HG03575 (cell line): ENCODE results near the gene THTPA.

Source experiments
- ATAC-seq: cut with Tn5 transposase; IDR thresholded peaks from one replicate; pipeline ENCODE4 v1.9.1; 2021; ENCODE audit not compliant: unreplicated experiment, insufficient number of reproducible peaks, low FRiP score; ENCODE audit errors: extremely low read depth

Gene THTPA

DNA sequence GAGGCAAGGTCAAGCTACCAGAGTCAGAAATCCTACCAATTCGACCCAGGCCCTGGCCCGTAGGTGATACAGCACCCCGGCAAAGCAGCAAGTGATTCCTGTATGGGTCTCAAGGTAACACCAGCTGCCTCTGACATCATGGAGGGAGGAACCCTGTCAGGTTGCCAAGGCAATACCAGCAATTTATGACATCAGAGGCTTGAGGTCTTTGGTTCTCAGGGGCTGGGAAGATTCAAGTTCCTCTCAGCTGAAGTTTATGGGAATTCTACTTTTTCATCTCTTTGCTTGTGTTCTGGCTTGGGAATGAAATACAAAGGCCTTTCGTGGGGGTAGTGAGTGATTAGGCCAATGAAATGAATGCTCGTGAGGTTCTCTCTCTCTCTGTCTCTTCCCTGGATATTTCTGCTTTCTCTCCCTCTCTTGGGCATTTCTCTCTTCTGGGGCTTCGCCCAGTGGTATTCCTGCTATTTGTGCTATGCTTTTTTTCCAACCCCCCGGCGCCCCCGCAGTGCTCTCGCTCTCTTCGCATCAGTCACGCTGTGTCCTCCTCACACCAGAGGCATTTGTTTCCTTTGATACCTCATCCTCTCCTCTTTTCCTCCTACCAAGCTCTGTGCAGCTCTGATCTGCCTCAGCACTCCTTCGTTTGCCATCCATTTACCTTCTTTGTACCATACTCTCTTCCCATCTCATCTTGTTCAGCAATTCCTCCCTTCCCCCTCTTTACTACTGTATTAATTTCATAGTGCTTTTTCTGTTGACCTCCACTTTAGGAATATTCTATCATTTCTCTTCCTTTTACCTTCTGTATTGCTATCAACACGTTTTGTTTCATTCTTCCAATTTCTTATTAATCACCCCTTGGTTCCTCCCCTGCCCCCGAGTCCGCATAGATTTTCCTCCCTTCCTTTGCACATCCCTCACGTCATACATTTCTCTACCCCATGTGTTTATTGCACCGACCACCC, 7.4 kb upstream of the THTPA start:
- ATAC-seq: no peak

DNA sequence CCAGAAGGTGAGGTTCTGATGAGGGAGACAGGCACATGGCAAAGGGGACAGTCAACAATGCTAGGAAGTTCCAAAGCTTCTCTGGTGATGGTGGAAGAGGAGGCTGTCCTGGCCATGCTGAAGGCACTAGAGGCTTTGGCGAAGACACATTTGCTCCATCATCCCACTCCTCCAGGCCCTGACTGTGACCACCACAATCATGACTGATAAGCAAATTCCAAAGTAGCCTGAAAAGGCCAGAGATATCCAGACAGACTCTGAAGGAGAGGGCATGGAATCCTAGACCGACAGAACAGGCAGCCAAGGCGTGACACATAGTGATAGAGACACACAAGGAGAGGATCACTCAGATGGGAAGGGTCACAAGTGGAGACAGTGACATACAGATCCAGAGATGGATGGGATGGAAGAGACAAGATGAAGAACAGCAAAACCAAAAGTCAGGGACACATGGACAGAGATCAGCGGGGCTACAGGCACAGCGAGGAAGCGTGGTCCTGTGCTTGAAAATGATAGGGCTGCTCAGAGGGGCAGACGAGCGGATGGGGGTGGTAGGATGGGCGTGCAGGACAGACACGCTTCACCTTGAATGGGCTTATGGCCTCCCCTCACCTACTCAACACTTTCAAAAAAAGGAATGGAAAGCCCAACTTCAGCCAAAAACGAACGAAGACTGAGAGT, 5.8 kb upstream of the THTPA start:
- ATAC-seq: no peak

DNA sequence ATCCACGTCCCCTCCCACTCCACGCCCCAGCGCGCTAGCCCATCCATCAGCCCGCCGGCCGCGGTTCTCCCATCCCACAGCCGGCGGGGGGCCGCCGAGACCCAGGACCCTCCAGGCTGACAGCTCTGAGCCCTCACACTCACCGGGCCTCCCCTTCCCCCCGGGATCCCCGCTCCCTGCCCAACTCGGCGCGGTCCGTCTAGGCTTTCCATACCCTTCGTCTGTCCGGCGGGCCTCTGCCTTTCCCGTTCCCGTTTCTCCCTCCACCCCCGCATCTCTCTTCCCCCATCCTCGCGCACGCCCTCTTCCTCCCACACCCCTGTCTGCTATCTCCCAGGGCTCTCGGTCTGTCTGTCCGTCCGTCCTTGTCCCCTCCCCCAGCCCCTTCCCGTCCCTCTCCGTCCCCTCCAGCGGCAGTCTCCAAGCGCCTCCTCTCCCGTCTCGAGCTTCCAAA, 5.2 kb upstream of the THTPA start:
- no peak for ATAC-seq

DNA sequence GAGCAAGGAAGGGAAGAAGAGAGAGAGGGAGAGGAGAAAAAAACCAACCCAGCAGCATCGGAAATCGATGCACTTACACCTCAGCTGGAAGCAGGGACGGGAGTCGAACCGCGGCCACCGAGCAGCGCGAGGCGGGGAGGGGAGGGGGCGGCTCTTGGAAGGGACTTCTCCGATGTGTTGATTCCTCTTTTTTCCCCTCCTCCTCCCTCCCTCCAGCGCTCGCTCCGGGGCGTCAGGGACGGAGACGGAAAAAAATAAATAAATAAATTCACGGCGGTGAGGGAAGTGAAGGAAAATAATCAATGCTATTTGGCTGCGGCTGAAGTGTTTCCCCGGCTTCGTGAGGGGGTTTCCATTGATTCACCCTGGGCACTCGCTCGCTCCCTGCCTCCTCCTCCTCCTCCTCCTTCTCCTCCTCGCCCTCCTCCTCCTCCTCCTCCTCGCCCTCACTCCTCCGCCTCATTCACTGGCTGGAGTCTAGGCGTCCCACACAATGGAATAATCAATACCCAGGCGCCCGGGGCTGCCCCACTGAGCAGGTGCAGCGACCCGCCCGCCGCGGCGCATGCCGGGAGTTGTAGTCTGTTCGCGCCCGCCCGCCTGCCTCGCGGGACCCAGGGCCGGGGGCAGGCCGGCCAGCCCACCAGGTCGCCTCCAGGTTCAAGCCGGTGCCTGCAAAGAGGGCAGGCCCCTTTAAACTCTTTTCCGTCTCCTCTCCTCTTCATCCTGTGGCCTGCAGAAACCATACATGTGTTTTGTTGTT, 4.6 kb upstream of the THTPA start, which contains the start of gene ZFHX2:
ZFHX2 (minus strand) TSS at position 500 of the 763 bp plus-strand sequence. CDS start 16,440 bp downstream, outside the sequence.
- no peak for ATAC-seq

DNA sequence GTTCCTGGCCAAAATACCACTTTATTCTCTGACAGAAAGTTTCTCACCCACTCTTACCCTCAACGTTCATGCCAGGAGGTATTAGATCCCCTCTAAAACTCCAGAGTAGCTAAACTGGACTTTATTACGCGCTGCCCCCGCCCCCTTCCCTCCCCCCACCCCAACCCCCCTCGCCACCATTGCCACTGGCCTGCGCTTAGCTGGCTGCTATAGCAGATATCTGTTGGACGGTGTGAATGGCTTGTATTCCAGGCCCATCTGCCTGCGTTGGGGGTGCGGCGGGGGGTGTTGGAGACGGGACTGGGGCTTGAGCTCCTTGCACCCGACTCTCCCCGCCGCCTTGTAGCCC, 564 bp upstream of the THTPA start:
- no peak for ATAC-seq

DNA sequence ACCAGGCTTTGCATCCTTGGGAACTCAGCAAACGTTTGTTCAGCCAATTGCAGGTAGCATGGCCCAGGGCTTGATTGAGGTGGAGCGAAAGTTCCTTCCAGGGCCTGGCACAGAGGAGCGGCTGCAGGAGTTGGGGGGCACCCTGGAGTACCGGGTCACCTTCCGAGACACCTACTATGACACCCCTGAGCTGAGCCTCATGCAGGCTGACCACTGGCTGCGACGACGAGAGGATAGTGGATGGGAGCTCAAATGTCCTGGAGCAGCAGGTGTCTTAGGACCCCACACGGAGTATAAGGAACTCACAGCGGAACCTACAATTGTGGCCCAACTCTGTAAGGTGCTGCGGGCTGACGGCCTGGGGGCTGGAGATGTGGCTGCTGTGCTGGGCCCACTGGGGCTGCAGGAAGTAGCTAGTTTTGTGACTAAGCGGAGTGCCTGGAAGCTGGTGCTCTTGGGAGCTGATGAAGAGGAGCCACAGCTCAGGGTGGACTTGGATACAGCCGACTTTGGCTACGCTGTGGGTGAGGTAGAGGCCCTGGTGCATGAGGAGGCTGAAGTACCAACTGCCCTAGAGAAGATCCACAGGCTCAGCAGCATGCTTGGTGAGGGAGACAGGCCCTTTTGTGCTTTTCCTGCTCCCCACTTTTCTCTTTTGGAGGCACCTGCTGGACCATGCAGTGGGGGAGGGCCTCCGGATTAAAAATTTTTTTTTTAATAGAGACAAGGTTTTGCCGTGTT, 799 bp downstream of the THTPA start:
- ATAC-seq: no peak

DNA sequence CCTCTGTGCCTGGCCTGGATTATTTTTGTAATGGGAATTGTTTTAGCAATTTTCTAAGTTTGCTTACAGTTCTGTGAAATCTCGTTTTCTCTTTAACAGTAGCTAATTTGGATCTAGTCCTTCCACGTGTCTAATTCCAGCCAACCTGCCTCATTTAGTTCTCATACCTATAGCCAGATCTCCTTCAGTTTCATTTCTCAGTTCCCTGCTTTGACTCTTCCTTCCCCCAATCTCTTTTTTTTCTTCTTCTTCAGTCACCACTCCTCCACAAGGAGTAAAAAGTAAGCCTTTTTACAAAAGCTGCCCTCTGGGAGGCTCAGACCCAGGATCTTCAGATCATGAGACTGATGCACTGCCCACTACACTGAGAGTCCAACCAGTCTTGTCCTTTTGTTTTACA, 1.4 kb downstream of the THTPA start:
- no peak for ATAC-seq

DNA sequence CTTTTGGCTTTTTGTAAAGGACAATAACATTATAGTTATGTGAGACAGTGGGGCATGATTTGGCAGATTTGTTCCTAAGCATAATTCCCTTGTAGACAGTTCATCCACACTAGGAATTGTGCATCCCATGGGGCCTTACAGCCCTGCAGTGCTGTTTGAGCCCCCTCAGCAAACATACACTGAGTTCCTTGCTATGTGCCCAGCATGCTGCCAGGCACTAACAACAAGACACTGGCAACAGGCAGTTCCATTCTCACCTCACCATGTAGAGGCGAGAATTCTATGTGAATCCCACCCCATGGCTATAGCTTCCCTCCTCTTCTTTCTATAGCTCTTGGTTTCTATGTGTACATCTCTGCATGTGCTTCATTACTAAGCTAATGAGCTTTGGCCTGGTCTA, 1.9 kb downstream of the THTPA start:
- no peak for ATAC-seq

DNA sequence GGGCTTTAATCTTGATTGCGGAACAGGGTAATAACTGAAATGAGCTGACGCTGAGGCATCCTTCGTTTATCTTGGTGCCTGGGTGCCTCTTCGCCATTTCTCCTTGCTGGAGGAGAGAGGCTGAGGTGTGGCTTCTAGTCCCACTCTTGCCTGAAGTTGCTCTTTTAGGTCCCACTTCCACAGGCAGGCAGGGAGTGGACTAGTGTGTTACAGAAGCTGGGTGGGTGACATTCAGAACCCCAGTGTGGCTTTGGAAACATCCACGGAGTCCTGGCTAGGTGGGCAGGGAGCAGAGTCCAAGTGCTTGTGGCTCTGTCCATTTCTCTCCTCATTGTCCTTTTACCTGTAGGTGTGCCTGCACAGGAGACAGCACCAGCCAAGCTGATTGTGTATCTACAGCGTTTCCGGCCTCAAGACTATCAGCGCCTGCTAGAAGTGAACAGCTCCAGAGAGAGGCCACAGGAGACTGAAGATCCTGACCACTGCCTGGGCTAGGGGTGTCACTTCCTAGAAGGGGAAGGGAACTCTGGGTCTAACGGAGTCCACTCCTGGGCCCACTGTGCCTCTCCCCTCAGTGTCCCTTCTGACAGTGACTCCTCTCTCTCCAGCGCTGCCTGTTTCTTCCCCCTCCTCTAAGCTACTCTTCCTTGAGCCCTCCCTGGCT, 2.4 kb downstream of the THTPA start:
- ATAC-seq: no peak

DNA sequence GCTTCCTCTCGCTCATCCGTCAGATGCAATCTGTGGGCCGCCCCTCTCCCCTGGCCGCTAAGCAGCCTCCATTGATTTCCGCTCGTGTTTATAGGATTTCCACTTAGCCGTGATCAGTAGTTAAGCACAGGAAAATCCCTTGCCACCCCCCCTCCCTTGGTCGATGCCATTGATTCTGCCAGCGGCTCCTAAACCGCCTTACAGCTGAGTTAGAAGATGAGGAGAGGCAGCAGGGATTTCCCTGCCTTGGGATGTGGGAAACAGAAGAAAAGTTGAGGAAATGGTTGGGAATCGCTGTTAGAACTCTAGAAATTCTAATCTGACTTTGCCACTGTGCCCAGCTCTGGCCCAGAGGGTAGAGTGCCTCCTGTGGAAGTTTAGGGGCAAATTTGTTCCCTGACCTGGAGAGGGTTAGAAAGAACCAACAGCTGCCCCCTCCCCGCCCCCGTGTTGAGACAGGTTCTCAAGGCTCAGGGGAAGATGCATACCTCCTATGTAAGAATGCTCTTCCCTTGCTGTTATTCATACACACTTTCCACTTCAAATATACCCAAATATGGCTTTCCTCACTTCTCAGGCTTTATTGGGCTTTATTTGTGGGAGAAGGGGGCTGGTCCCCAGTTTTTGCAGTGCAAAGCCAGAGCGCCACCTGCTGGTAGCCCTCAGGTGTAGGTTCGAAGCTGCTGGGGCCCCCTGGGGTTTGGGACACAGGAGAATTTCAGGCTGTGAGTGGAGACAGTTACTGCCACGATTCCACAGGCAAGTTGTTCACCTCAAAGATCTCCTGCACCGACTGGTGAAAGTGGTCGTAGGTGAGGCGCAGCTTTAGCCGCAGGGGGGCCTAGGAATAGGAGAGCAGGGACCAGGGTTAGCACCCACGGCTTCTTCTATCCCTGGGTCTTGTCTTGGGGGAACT, 3.2 kb downstream of the THTPA start:
- ATAC-seq: no peak

DNA sequence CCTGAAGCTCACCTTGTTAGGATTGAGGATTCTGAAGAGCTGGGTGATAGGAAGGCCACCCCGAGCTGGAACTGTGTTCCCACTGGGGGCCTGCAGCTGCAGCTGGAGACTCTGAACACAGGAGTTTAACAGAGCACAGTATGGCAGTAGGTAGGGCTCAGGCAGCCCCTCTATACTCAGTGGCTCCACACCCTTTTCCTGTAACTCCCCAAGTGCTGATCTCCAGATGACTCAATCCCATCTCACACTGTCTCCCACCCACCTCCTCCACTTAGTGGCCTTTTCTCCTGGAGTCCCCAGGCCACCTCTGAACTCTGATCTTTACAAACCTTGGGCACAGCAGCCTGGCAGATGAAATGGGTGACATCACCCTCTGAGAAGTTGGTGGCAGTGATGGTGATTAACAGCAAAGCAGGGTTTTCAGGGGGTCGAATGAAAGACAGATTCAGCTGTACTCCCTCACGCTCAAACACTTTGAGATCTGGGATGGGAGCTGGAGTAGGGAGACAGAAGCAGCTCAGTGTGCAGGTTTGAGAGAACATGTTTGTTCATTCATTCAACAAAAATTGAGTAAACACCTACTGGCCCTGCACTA, 4.0 kb downstream of the THTPA start:
- no peak for ATAC-seq

DNA sequence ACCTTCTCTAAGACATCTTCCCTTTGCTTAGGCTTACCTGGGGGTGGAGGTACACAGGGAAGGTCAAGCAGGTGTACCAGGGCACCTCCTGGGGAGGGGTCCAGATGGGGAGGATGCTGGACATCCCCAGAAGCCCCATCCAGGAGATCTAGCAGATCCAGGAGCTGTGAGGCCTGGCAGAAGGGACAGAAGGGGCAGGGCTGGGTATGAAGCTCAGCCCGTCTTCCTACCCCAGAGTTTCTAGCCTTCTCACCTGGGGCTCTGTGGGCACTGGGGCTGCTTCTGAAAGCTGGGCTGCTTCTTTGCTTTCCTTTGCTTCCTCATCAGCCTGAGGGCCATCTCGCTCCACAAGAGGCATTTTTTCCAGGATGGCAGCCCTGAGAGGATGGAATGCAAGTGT, 5.2 kb downstream of the THTPA start:
- ATAC-seq: no peak

DNA sequence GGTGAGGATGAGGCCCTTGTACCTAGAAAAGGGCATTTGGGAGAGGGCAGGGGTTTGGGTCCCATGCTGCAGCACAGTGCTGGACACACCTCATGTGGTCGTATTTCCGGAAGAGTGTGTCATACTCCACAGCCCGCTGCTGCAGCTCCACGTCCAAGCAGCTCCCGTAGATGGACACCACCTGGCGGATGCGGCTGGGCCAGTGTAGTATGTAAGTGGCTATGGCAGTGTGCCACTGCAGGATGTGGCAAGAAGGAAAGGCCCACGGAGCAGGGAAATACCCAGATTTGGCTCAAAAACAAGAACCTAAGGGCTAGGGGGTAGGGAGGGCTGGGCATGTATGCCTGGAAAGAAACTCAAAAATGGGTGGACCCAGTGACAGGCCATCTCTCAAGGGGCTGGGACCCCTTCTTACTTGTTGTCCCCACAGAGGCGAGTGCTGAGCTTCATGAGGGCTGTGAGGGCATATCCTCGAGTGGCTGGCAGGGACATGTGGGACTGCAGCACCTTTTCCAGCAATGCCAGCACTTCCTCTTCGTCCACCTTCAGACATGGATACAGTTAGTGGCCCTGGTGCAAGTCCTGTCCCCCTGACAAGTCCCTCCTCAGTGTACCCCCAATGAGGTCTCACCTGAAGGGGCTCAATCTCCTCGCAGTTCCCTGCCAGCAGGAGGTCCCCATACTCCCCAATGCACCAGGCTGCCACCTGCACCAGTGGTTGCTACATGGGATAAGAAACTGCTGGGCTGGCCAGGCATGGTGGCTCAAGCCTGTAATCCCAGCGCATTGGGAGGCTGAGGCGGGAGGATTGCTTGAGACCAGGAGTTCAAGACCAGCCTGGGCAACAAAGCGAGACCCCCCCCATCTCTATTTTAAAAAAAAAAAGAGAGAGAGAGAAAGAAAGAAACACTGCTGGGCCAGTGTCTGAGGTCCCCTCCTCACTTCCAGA, 6.1 kb downstream of the THTPA start:
- ATAC-seq: no peak

DNA sequence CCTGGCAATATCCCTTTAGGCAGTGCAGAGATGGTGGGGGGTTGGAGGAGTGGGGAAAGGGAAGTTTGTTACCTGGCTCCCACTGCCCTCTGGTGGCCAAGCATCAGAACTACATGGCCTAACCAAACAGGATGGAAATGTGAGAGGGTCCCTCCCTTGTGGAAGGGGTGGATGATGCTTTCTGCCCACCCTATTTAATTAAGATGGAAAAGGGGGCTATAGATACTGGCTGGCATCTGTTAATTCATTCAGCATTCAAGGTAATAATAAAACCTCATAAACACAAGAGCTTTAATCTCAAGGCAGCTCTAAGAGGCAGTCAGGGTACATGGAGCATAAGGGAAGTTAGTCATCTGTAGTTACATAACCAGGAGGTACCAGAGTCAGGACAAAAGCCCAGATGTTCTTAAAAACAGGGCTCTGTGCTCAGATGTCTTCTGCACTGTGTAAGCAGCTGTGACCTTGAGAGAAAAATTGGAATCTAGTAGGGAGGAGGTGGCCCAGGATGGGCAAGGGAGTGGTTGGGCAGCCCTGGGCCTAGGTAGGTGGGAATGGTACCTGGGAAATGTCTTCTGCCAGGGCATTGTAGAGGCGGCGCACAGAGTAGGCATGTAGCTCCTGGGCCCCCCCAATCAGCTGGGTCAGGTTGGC, 6.9 kb downstream of the THTPA start:
- ATAC-seq: no peak

DNA sequence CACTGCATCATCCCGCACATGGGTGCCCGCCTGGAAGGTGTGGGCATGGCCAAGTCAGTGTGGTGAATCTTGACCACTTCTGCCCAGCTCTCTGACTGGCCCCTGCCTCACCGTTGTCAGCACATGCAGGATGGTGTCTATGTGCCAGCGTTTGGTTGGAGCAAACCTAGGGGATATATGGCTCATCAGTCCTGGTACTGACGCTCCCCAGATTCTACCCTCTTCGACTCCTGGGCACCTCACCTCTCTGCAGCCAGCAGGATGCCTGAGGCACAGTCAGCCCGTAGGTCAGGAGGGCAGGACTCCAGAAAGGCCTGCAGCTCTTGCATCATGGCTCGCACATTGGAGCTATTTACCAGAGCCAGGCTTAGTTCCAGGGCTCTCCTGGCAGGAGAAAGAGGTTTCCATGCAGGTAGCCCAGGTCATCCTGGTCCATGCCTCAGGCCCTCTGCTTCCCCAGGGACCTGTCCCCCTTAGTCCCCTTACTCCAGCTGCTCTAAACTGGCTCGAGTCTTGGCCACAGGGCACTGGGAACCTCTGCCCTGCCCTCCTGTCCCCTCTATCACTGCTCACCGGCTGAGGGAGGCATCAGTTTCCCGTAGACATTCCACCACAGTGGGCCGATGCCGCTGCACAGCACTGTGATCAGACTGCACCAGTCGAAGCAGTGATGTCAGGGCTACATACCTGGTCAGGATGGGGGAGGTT, 7.6 kb downstream of the THTPA start:
- no peak for ATAC-seq
